ENCODE data around the gene HMCN1. TPM values are rescaled to one million over a fixed set of nuclear protein-coding genes. Genes with fewer than 3 reads are reported as not detected.

HMCN1 gene
- polyA plus RNA-seq, 1 donor, result 4.2 TPM

DNA sequence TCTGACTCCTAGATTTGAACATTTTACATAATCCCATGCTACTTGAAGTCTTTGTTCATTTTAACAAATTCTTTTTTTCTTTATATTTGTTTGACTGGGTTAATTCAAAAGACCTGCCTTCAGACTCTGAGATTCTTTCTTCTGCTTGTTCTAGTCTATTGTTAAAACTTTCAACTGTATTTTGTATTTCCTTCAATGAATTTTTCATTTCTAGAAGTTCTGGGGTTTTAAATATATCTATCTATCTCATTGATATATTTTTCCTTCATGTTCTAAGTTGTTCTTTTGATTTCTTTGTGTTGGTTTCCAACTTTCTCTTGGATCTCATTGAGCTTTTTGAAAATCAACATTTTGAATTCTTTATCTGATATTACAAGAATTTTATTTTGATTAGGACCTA is 64.3 kb downstream of the HMCN1 start:
- H3K27ac ChIP-seq (ENCODE audit: low read length), result no peak overlapping the region
- H3K36me3 ChIP-seq (ENCODE audit: control insufficient read depth, insufficient read depth, low read length), result no peaks in the 10 kb centered on the region
- DNase-seq, result no peak
- no peaks in the 10 kb centered on the region for H3K4me1 ChIP-seq (ENCODE audit: control insufficient read depth, insufficient read depth, low read length)
- H3K27me3 ChIP-seq (ENCODE audit: control insufficient read depth, insufficient read depth, low read length), result no peaks in the 10 kb centered on the region
- peaks cover 4% of the 10 kb centered on the region for H3K9me3 ChIP-seq (ENCODE audit: control insufficient read depth, low read depth, low read length)
- H3K4me3 ChIP-seq (ENCODE audit: low read length), result no peak overlapping the region

DNA sequence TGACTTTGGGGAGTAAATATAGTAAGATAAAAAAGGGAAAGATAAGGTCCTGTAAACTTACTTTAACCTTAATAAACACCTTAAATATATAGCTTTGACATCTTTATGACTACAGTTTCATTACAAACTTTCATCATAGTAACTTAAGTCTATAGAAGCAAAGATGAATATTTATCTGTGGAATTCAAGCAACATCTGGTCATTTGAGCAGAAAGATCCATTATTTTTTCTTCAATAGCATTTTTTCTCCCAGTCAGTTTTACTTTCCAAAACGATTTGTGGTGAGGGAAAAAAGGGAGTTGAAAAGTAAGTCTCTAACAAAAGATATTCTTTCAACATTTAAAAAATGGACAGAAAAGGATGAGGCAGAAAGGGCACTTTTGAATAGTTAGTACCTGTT is 69.0 kb downstream of the HMCN1 start:
- no peaks in the 10 kb centered on the region for H3K36me3 ChIP-seq (ENCODE audit: control insufficient read depth, insufficient read depth, low read length)
- H3K27me3 ChIP-seq (ENCODE audit: control insufficient read depth, insufficient read depth, low read length), result no peaks in the 10 kb centered on the region
- no peak overlapping the region for H3K27ac ChIP-seq (ENCODE audit: low read length)
- H3K4me1 ChIP-seq (ENCODE audit: control insufficient read depth, insufficient read depth, low read length), result no peaks in the 10 kb centered on the region
- H3K9me3 ChIP-seq (ENCODE audit: control insufficient read depth, low read depth, low read length), result no peaks in the 10 kb centered on the region
- H3K4me3 ChIP-seq (ENCODE audit: low read length), result no peak overlapping the region
- DNase-seq, result no peak
- 10% methylated on average over 1 of the region's 1 CpG for WGBS (ENCODE audit: insufficient coverage, low lambda C conversion rate)

DNA sequence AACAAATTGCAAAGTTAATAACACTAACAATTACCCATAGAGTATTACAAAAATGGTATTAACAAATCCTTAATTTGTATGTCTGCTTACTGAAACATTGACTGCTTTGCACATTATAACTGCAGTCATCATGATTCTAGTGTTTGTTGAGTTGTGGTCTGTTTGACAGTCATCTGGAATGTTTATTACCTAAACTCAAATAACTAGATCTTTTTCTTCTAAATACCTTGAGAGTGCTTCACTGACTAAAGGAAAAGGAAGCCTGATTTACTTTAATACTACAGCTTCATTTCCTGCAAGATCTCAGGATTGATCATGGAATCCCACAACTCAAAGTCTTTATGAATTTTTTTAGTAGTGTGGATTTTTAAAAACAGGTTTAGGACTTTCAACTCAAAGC is 70.0 kb downstream of the HMCN1 start:
- no peaks in the 10 kb centered on the region for H3K4me1 ChIP-seq (ENCODE audit: control insufficient read depth, insufficient read depth, low read length)

DNA sequence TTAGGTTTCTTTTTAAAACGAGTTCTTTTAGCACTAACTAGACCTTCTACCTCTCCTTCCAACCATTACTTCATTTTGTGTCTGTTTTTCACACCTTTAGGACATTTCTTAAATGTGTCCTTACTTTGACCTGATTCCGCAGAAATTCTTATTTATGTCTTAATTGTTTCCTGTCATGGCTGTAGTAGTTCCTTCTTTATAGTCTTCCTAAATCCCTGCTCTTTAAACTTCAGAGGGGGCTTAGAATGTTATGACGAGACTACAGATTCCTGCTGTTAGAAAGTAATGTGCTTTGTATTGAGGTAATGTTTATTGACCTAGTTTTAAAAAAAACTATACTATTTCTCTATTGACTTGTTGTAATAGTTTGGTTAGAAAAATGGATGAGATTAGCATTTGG is 70.4 kb downstream of the HMCN1 start:
- H3K27ac ChIP-seq (ENCODE audit: low read length), result no peak overlapping the region
- 44% methylated on average over 2 of the region's 3 CpGs for WGBS (ENCODE audit: insufficient coverage, low lambda C conversion rate)

More for the DNA sequence above, 70.0 kb downstream of the HMCN1 start:
- no peaks in the 10 kb centered on the region for H3K9me3 ChIP-seq (ENCODE audit: control insufficient read depth, low read depth, low read length)
- H3K27me3 ChIP-seq (ENCODE audit: control insufficient read depth, insufficient read depth, low read length), result no peaks in the 10 kb centered on the region
- H3K4me3 ChIP-seq (ENCODE audit: low read length), result no peak overlapping the region
- H3K27ac ChIP-seq (ENCODE audit: low read length), result no peak overlapping the region
- DNase-seq, result no peak
- H3K36me3 ChIP-seq (ENCODE audit: control insufficient read depth, insufficient read depth, low read length), result no peaks in the 10 kb centered on the region

DNA sequence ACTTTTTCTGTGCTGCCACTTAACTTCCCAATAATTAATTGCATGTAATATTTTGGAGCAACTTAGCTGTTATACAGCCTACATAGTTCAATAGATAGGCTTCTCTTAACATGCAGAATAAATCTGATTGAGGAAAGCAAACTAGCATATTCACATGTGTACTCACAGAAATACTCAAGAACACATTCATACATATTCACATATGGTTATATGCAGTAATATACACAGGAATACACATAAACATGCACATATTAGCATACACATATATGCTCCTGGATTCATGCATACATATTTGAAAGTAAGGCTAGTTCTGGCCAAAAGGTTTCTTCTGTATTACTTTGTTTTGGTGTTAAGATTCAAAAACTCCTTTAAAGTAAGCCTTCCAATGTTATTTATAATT is 73.1 kb downstream of the HMCN1 start:
- no peak for DNase-seq
- H3K4me3 ChIP-seq (ENCODE audit: low read length), result no peak overlapping the region
- no peak overlapping the region for H3K27ac ChIP-seq (ENCODE audit: low read length)
- H3K27me3 ChIP-seq (ENCODE audit: control insufficient read depth, insufficient read depth, low read length), result no peaks in the 10 kb centered on the region
- H3K36me3 ChIP-seq (ENCODE audit: control insufficient read depth, insufficient read depth, low read length), result no peaks in the 10 kb centered on the region
- H3K4me1 ChIP-seq (ENCODE audit: control insufficient read depth, insufficient read depth, low read length), result no peaks in the 10 kb centered on the region
- no peaks in the 10 kb centered on the region for H3K9me3 ChIP-seq (ENCODE audit: control insufficient read depth, low read depth, low read length)

More for the DNA sequence above, 70.4 kb downstream of the HMCN1 start:
- DNase-seq, result no peak
- H3K36me3 ChIP-seq (ENCODE audit: control insufficient read depth, insufficient read depth, low read length), result no peaks in the 10 kb centered on the region
- H3K9me3 ChIP-seq (ENCODE audit: control insufficient read depth, low read depth, low read length), result no peaks in the 10 kb centered on the region
- H3K4me3 ChIP-seq (ENCODE audit: low read length), result no peak overlapping the region
- no peaks in the 10 kb centered on the region for H3K4me1 ChIP-seq (ENCODE audit: control insufficient read depth, insufficient read depth, low read length)
- no peaks in the 10 kb centered on the region for H3K27me3 ChIP-seq (ENCODE audit: control insufficient read depth, insufficient read depth, low read length)

DNA sequence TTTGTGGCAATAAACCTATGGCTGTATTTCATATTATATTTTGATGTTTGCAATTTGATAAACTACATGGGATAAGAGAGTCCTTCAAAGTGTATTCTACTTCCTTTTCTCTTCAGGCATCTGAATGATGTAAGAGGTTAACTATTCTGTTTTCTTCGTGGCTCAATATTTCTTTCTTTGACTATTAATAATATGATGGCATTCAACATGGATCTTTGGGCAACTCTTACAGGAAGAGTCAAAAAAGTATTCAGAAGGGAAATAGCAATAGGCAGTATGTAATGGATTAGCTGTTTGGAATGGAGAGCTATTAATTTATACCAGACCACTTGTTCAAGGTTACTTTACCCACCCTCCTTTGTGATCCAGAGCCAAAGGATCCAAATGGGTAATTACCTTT is 74.4 kb downstream of the HMCN1 start:
- no peak for DNase-seq

DNA sequence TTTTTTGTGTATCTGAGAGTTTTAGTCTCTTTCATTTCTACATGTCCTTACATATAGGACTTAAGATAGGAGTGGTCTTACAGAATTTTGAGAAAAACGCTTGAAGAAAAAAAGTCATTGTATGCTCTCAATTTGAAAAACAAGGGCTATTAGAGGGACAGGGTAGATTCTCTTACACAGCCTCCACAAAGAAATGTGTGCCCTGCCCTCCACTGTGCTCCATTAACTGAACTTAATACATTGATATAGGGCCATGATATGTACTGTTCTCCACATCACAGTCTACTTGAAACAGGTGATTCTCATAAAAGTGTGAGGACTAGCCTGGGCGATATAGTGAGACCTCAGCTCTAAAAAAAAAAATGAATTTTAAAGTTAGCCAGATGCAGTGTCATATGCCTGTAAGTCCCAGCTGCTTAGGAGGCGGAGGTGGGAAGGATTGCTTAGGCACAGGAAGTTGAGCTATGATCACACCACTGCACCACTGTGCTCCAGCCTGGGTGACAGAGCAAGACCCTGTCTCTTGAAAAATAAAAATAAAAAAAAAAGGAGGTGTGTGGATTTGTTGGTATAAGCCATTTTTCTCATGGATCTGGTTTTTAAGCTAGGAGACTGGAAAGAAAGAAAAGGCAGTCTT is 77.0 kb downstream of the HMCN1 start:
- Histone ChIP-seq H3K27me3 (ENCODE audit: control insufficient read depth, insufficient read depth, low read length) (no peaks in the 10 kb centered on the region), H3K27ac (ENCODE audit: low read length) (no peak overlapping the region), H3K9me3 (ENCODE audit: control insufficient read depth, low read depth, low read length) (no peaks in the 10 kb centered on the region), H3K36me3 (ENCODE audit: control insufficient read depth, insufficient read depth, low read length) (no peaks in the 10 kb centered on the region), H3K4me3 (ENCODE audit: low read length) (no peak overlapping the region), H3K4me1 (ENCODE audit: control insufficient read depth, insufficient read depth, low read length) (no peaks in the 10 kb centered on the region)
- WGBS (ENCODE audit: insufficient coverage, low lambda C conversion rate), result 71% methylated on average over 1 of the region's 3 CpGs
- DNase-seq, result no peak

More for the DNA sequence above, 74.4 kb downstream of the HMCN1 start:
- H3K4me1 ChIP-seq (ENCODE audit: control insufficient read depth, insufficient read depth, low read length), result no peaks in the 10 kb centered on the region
- no peaks in the 10 kb centered on the region for H3K9me3 ChIP-seq (ENCODE audit: control insufficient read depth, low read depth, low read length)
- WGBS (ENCODE audit: insufficient coverage, low lambda C conversion rate), result no CpG with 5 or more reads among the region's 1 CpG
- H3K27ac ChIP-seq (ENCODE audit: low read length), result no peak overlapping the region
- no peak overlapping the region for H3K4me3 ChIP-seq (ENCODE audit: low read length)
- no peaks in the 10 kb centered on the region for H3K27me3 ChIP-seq (ENCODE audit: control insufficient read depth, insufficient read depth, low read length)
- no peaks in the 10 kb centered on the region for H3K36me3 ChIP-seq (ENCODE audit: control insufficient read depth, insufficient read depth, low read length)

DNA sequence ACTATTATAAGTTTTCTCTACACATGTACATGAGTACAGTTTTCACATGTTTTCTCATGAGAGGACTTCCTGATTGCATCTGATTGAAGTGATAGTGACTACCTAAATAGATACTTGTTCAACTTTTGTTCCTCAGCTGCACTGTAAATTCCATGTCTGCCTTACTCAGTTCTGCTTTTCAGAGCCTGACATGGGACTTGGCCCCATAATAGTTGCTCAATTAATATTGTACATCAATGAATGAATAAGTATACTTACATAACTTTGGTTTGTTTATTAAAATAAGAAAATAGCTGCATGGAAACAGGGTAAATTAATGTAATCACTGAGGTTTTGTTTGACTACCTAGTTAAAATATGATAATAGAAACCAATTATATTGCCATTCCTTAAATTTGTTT is 78.7 kb downstream of the HMCN1 start:
- Histone ChIP-seq H3K36me3 (ENCODE audit: control insufficient read depth, insufficient read depth, low read length) (no peaks in the 10 kb centered on the region), H3K9me3 (ENCODE audit: control insufficient read depth, low read depth, low read length) (no peaks in the 10 kb centered on the region), H3K4me3 (ENCODE audit: low read length) (no peak overlapping the region), H3K27me3 (ENCODE audit: control insufficient read depth, insufficient read depth, low read length) (no peaks in the 10 kb centered on the region), H3K4me1 (ENCODE audit: control insufficient read depth, insufficient read depth, low read length) (no peaks in the 10 kb centered on the region), H3K27ac (ENCODE audit: low read length) (no peak overlapping the region)
- no peak for DNase-seq

DNA sequence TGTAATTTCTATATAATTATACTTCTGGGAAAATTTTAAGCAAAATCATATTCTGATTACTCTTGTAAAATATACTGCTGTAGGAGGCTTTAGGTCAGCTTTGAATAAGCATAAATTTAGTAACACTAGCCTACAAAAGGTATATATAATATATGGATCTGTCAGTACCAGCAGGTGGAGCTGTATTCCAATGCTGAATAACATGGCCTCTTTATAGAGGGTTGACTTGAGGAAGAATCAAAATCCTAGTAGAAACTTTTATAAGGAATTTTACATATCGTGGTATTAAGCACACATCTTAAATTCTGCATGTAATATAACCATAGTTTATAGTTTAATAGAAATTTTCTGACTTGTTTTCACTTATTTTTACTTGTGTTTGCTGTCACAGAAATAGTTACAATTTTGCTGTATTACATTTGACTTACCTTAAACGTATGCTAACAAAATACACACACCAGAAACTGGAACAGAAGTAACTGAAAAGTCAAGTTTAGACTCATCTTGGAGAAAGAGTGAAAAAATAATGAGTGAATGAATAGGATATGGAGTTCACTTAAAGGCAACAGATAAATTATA is 79.3 kb downstream of the HMCN1 start:
- no peaks in the 10 kb centered on the region for H3K9me3 ChIP-seq (ENCODE audit: control insufficient read depth, low read depth, low read length)
- 72% methylated on average over 2 of the region's 2 CpGs for WGBS (ENCODE audit: insufficient coverage, low lambda C conversion rate)
- no peak overlapping the region for H3K27ac ChIP-seq (ENCODE audit: low read length)
- no peaks in the 10 kb centered on the region for H3K27me3 ChIP-seq (ENCODE audit: control insufficient read depth, insufficient read depth, low read length)
- H3K4me1 ChIP-seq (ENCODE audit: control insufficient read depth, insufficient read depth, low read length), result no peaks in the 10 kb centered on the region
- no peak overlapping the region for H3K4me3 ChIP-seq (ENCODE audit: low read length)
- H3K36me3 ChIP-seq (ENCODE audit: control insufficient read depth, insufficient read depth, low read length), result no peaks in the 10 kb centered on the region
- DNase-seq, result peak; percentile 17 to 18

DNA sequence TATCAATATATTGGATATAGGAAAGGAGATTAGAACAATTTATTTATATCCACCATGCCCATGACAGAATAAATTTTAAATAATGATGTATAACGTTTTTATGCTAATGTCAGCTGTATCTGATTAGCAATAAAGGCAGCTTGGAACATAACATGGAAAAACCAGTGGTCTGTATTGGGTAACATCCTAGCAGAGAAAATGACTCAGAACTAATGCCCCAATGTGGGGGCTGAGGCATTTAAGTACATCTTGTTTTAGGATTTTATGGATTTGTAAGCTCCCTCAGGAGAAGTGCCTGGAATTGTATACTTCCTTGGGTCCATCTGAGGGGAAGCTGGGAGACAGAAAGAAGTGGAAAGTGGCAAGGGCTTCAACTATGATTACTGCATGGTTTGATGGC is 82.3 kb downstream of the HMCN1 start:
- Histone ChIP-seq H3K27me3 (ENCODE audit: control insufficient read depth, insufficient read depth, low read length) (no peaks in the 10 kb centered on the region), H3K9me3 (ENCODE audit: control insufficient read depth, low read depth, low read length) (no peaks in the 10 kb centered on the region), H3K4me3 (ENCODE audit: low read length) (no peak overlapping the region), H3K27ac (ENCODE audit: low read length) (no peak overlapping the region), H3K4me1 (ENCODE audit: control insufficient read depth, insufficient read depth, low read length) (no peaks in the 10 kb centered on the region), H3K36me3 (ENCODE audit: control insufficient read depth, insufficient read depth, low read length) (no peaks in the 10 kb centered on the region)
- no peak for DNase-seq
- 80% methylated on average over 1 of the region's 1 CpG for WGBS (ENCODE audit: insufficient coverage, low lambda C conversion rate)

DNA sequence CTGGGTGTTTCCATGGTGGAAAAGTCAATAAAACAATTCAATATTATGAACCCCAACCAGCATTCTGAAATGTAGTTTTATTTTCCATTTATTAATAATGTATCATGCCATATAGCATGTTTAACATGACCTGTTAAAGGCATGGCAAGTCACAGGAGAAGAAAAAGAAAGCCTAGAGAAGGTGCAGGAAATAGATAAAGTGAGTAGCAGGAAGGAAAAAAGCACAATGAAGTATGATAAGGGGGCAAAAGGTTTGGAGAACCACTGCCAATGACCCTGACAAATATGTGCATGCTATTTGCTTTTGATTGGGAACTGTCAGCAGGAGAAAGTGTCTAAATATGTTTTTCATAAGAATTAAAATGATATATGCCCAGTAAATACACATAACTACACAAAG is 85.6 kb downstream of the HMCN1 start:
- DNase-seq, result no peak
- Histone ChIP-seq H3K36me3 (ENCODE audit: control insufficient read depth, insufficient read depth, low read length) (no peaks in the 10 kb centered on the region), H3K27me3 (ENCODE audit: control insufficient read depth, insufficient read depth, low read length) (no peaks in the 10 kb centered on the region), H3K27ac (ENCODE audit: low read length) (no peak overlapping the region), H3K9me3 (ENCODE audit: control insufficient read depth, low read depth, low read length) (no peaks in the 10 kb centered on the region), H3K4me1 (ENCODE audit: control insufficient read depth, insufficient read depth, low read length) (no peaks in the 10 kb centered on the region), H3K4me3 (ENCODE audit: low read length) (no peak overlapping the region)
